GM12878 (cell line): ENCODE results near the gene NGRN. TPM values are rescaled to one million over a fixed set of nuclear protein-coding genes. Genes with fewer than 3 reads are reported as not detected.

Experiments
- ATAC-seq: fragments of 200-7000 bp; cut with Tn5 transposase; 3 replicates; pipeline ENCODE4 v1.9.1; 2020; ENCODE audit warnings: mild to moderate bottlenecking, moderate library complexity
- BruUV-seq: library from RNA; stranded (reverse); fragments of 400-500 nt; replicated peaks from 2 replicates; lab custom pipeline; 2021; lab: Mats Ljungman, UMichigan
- CTCF ChIA-PET: fragments of 300-600 bp; sonication (Branson Sonifier 250); formaldehyde crosslinking; extraction: SDS; loops from one replicate; lab custom pipeline; 2021; ENCODE audit warnings: inconsistent platforms; lab: Yijun Ruan, JAX
- POLR2A ChIA-PET: fragments of 350-600 bp; formaldehyde crosslinking; extraction: SDS; loops from one replicate; lab custom pipeline; 2021; ENCODE audit warnings: inconsistent platforms; lab: Charles Lee
- RAD21 ChIA-PET: fragments of 300-600 bp; sonication (Branson Sonifier 250); formaldehyde crosslinking; loops from one replicate; lab custom pipeline; 2023; ENCODE audit warnings: antibody characterized with exemption; ENCODE audit not compliant: unreplicated experiment; lab: Charles Lee
- SMC1A ChIA-PET: fragments of 300-600 bp; sonication (Branson Sonifier 250); formaldehyde crosslinking; loops from one replicate; lab custom pipeline; 2023; ENCODE audit not compliant: unreplicated experiment, uncharacterized antibody; lab: Charles Lee
- DNase-seq: peaks from one replicate; pipeline ENCODE4 v3.0.0-alpha.2; 2011; ENCODE audit warnings: low read depth, low spot score
- FAIRE-seq: peaks from 3 replicates; lab custom pipeline; 2011; peaks lifted over from hg19 to GRCh38; lab: Jason Lieb, UNC
- H2AFZ ChIP-seq: 2 replicates; pipeline ENCODE4 v1.6.0; 2011; ENCODE audit warnings: low read depth, low read length, control low read depth; ENCODE audit not compliant: control insufficient read depth
- H3K27ac ChIP-seq: 2 replicates; pipeline ENCODE4 v1.5.1; 2011; ENCODE audit warnings: control low read depth; ENCODE audit not compliant: control insufficient read depth, insufficient read depth
- H3K27me3 ChIP-seq, 2 experiments: replicated peaks in 1 of 2; 2 replicates each; pipeline versions ENCODE4 v1.6.0 to v1.6.1; 2011; ENCODE audit warnings: low read length in 1 of 2; ENCODE audit not compliant: control insufficient read depth in 2 of 2, insufficient read depth in 2 of 2
- H3K36me3 ChIP-seq, 2 experiments: 2 replicates each; pipeline ENCODE4 v1.5.1; 2011; ENCODE audit warnings: low read length in 1 of 2; ENCODE audit not compliant: control insufficient read depth in 2 of 2, insufficient read depth in 2 of 2
- H3K4me1 ChIP-seq: 2 replicates; pipeline ENCODE4 v1.6.1; 2011; ENCODE audit warnings: mild to moderate bottlenecking, low read length, moderate library complexity, mixed read lengths; ENCODE audit not compliant: control insufficient read depth, insufficient read depth
- H3K4me2 ChIP-seq: 2 replicates; pipeline ENCODE4 v1.6.0; 2011; ENCODE audit warnings: control low read depth; ENCODE audit not compliant: control insufficient read depth, insufficient read depth
- H3K4me3 ChIP-seq: fragments of 200-600 bp; sonication (generic); 2 replicates; pipeline ENCODE4 v1.5.1; 2016
- H3K79me2 ChIP-seq: 2 replicates; pipeline ENCODE4 v1.6.0; 2011; ENCODE audit warnings: low read length; ENCODE audit not compliant: control insufficient read depth, insufficient read depth
- H3K9ac ChIP-seq: 2 replicates; pipeline ENCODE4 v1.8.0; 2011; ENCODE audit warnings: low read length, control low read depth, mixed read lengths; ENCODE audit not compliant: control insufficient read depth, insufficient read depth
- H3K9me3 ChIP-seq: replicated peaks from 3 replicates; pipeline ENCODE4 v1.5.1; 2011; ENCODE audit warnings: mild to moderate bottlenecking, low read length; ENCODE audit not compliant: control insufficient read depth, insufficient read depth
- H4K20me1 ChIP-seq: 2 replicates; pipeline ENCODE4 v1.6.0; 2011; ENCODE audit not compliant: control insufficient read depth, insufficient read depth
- MTA3 ChIP-seq: IDR thresholded peaks from 2 replicates; pipeline ENCODE4 v1.6.1; 2012; ENCODE audit warnings: low read length, inconsistent platforms, borderline replicate concordance
- RAD21 ChIP-seq: IDR thresholded peaks from 2 replicates; pipeline ENCODE4 v1.6.1; 2011; ENCODE audit warnings: mild to moderate bottlenecking, low read depth, low read length, moderate library complexity; ENCODE audit not compliant: insufficient read depth
- SMC3 ChIP-seq: IDR thresholded peaks from 2 replicates; pipeline ENCODE4 v1.6.1; 2011; ENCODE audit warnings: low read length, improper control_type of control experiment, borderline replicate concordance
- YY1 ChIP-seq: IDR thresholded peaks from 2 replicates; pipeline ENCODE4 v1.6.1; 2011; ENCODE audit warnings: low read depth, mild to moderate bottlenecking, low read length
- WGBS: methylation state at CpG from one replicate; pipeline ENCODE4 v1.1.6; 2016; ENCODE audit warnings: low lambda C conversion rate; ENCODE audit not compliant: insufficient replicate concordance, insufficient coverage; ENCODE audit errors: missing lambda C conversion rate; 5-methylcytosine and 5-hydroxymethylcytosine counted together
- in situ Hi-C: fragments of 300-500 bp; cut with MboI; formaldehyde crosslinking; loops from 9 replicates; pipeline ENCODE4 v1.14.3; 2018; ENCODE audit warnings: mixed read lengths
- intact Hi-C: fragments of 100-400 bp; cut with micrococcal nuclease; formaldehyde crosslinking; loops from one replicate; pipeline ENCODE4 v1.14.2; 2022; ENCODE audit not compliant: unreplicated experiment
- polyA plus RNA-seq, 11 experiments: library from polyadenylated mRNA; depleted of rRNA in 4 of 11; unstranded in 6 of 11; stranded (reverse) in 5 of 11; fragments of >200 nt; fragmentation: Nextera tagmentation in 4 of 11; fragmentation: Illumina TruSeq in 1 of 11; extraction: Ambion mirVana in 4 of 11; extraction: Trizol in 1 of 11; gene quantifications; 1 replicate in 1 of 11; 2 replicates in 10 of 11; pipeline versions ENCODE4 v1.2.1 to v1.2.3, GENCODE V29; 2011 to 2016; ENCODE audit warnings: inconsistent platforms in 2 of 11, missing spikeins in 2 of 11, low read depth in 1 of 11
- total RNA-seq, 4 experiments: library from RNA; depleted of rRNA in 3 of 4; stranded (reverse); fragments of >200 nt in 3 of 4; fragmentation: Illumina TruSeq in 1 of 4; extraction: Trizol in 1 of 4; gene quantifications; 2 replicates each; pipeline versions ENCODE4 v1.2.1 to v1.2.3, GENCODE V29; 2013 to 2021
- TF ChIP-seq, protein P1 (sequence below), 3 experiments: IDR thresholded peaks in 2 of 3; conservative IDR thresholded peaks in 1 of 3; 2 replicates each; pipeline ENCODE4 v1.5.1; 2011; ENCODE audit warnings: low read depth in 3 of 3, low read length in 3 of 3, mild to moderate bottlenecking in 3 of 3, control low read depth in 2 of 3, moderate library complexity in 2 of 3, inconsistent platforms in 1 of 3, mixed read lengths in 1 of 3; ENCODE audit not compliant: control insufficient read depth in 2 of 3, insufficient read depth in 1 of 3; ENCODE audit errors: extremely low read depth in 1 of 3

NGRN gene
- total and polyA plus RNA-seq, 10 of the 15 experiments (the other 5 are each of a cell fraction or from before 2014, with no cell fraction given) = 5.8 to 31.3 (median 23.2) TPM

DNA sequence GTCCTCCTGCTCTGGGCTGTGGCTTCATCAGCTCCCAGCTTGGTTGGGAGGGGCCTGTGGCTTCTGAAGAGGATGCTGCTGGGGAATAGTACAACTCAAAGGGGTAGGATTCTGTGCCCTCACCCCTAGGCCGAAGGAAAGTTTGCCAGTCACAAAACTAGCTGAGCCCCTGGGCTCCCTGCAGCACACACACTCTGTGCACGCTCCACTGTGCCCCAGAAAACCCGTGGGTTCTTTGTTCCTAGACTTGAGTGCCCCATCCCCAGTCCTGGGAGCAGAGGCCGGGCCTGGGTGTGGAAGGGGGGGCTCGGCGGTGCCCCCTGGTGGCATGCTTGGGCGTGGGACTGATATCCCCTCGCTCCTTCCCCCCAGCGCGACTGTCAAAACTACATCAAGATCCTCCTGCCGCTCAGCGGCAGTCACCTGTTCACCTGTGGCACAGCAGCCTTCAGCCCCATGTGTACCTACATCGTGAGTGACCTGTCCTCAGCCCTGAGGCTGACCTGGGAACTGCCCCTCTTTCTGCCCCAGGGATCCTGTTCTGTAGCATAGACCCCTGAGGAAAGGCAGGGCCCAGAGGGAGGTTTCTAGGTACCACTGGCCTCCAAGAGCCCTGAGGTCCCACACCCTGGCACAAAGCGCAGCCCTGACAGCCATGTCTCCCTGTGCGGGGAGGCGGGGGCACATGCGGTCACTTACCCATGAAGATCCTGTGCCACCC, 45.9 kb upstream of the NGRN start:
- no peaks in the 10 kb centered on the region; the same call in 1 of the 2 replicates for H4K20me1 ChIP-seq
- CTCF ChIA-PET = interaction anchor here (0.7 to 4.2 kb wide), 12 partner anchors 11 to 77 kb away, joined by 3 to 40 read pairs (median 6); partner anchors contain the start of genes CIB1, GDPGP1 and SEMA4B
- H3K36me3 ChIP-seq = peaks cover 0 to 13% of the 10 kb centered on the region in 2 experiments; a peak in 1 of 4 replicates
- no peak overlapping the region for H2AFZ ChIP-seq
- H3K9ac ChIP-seq = no peak overlapping the region
- FAIRE-seq (no peak), ATAC-seq (peak; percentile 92), DNase-seq (no peak)
- no TSS peak for BruUV-seq
- 66% methylated on average over 17 of the region's 17 CpGs for WGBS
- peaks cover 2% of the 10 kb centered on the region; the same call in 1 of the 2 replicates for H3K4me1 ChIP-seq
- TF ChIP-seq, protein P1, sequence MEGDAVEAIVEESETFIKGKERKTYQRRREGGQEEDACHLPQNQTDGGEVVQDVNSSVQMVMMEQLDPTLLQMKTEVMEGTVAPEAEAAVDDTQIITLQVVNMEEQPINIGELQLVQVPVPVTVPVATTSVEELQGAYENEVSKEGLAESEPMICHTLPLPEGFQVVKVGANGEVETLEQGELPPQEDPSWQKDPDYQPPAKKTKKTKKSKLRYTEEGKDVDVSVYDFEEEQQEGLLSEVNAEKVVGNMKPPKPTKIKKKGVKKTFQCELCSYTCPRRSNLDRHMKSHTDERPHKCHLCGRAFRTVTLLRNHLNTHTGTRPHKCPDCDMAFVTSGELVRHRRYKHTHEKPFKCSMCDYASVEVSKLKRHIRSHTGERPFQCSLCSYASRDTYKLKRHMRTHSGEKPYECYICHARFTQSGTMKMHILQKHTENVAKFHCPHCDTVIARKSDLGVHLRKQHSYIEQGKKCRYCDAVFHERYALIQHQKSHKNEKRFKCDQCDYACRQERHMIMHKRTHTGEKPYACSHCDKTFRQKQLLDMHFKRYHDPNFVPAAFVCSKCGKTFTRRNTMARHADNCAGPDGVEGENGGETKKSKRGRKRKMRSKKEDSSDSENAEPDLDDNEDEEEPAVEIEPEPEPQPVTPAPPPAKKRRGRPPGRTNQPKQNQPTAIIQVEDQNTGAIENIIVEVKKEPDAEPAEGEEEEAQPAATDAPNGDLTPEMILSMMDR (IDR thresholded peaks at IDR 0.05 in 2 of 3, conservative IDR thresholded peaks at IDR 0.05 in 1 of 3; ENCODE audit: control insufficient read depth in 2 of 3, extremely low read depth in 1 of 3, insufficient read depth in 1 of 3, low read depth in 3 of 3, low read length in 3 of 3) = peak; percentile 58 to 82 (median 69)
- peak; percentile 58 for TF ChIP-seq RAD21
- TF ChIP-seq SMC3 = peak; percentile 85
- TF ChIP-seq MTA3 = no peak
- TF ChIP-seq YY1 = 0 out of 2 replicates have a peak, but pooled peaks have one; percentile 41
- RAD21 ChIA-PET = interaction anchor here (0.7 to 3.6 kb wide), 4 partner anchors 13 to 57 kb away, joined by 3 to 25 read pairs (median 4); partner anchors contain the start of gene SEMA4B
- no peaks in the 10 kb centered on the region for H3K79me2 ChIP-seq
- no peaks in the 10 kb centered on the region for H3K9me3 ChIP-seq
- no peaks in the 10 kb centered on the region for H3K27me3 ChIP-seq
- POLR2A ChIA-PET = interaction anchor here (1.5 to 2.2 kb wide), 4 partner anchors 16 to 58 kb away, joined by 5 to 8 read pairs (median 6); partner anchors contain the start of gene SEMA4B
- H3K4me3 ChIP-seq = no peak overlapping the region
- SMC1A ChIA-PET = interaction anchor here (1.0 to 3.0 kb wide), 8 partner anchors 11 to 76 kb away, joined by 3 to 10 read pairs (median 3); no protein-coding TSS in a partner anchor
- intact Hi-C loops = no loop called here
- H3K4me2 ChIP-seq = no peak overlapping the region
- in situ Hi-C loops = loop anchor here (5.0 kb wide), 1 partner anchor 57 kb away; no protein-coding TSS in a partner anchor
- H3K27ac ChIP-seq = no peak overlapping the region
